Parathyroid adenoma (tissue), 2 donors: ENCODE data around the gene SPAG9.
"Not testable (repeated sequence)": the region's sequence is repeated elsewhere in the genome, so short reads cannot be mapped to it uniquely, and the experiment has no call there.

Source experiments
- H2AFZ ChIP-seq: fragments of 300-600 bp; sonication (generic); one replicate; pipeline ENCODE4 v1.7.0; 2017; ENCODE audit warnings: antibody characterized with exemption, mild to moderate bottlenecking
- H3K27ac ChIP-seq: fragments of 300-600 bp; sonication (generic); one replicate; pipeline ENCODE4 v1.7.0; 2017
- H3K27me3 ChIP-seq: fragments of 300-600 bp; sonication (generic); one replicate; pipeline ENCODE4 v1.7.0; 2017; ENCODE audit warnings: low read length; ENCODE audit not compliant: control insufficient read depth, insufficient read depth
- H3K36me3 ChIP-seq: fragments of 300-600 bp; sonication (generic); one replicate; pipeline ENCODE4 v1.7.0; 2017; ENCODE audit warnings: low read length; ENCODE audit not compliant: control insufficient read depth, insufficient read depth
- H3K4me1 ChIP-seq: fragments of 300-600 bp; sonication (generic); one replicate; pipeline ENCODE4 v1.7.0; 2017; ENCODE audit warnings: control low read depth
- H3K4me2 ChIP-seq: fragments of 300-600 bp; sonication (generic); one replicate; pipeline ENCODE4 v1.7.0; 2017; ENCODE audit warnings: low read length
- H3K4me3 ChIP-seq: fragments of 300-600 bp; sonication (generic); one replicate; pipeline ENCODE4 v1.7.0; 2017; ENCODE audit warnings: low read depth, low read length
- H3K79me2 ChIP-seq: fragments of 300-600 bp; sonication (generic); one replicate; pipeline ENCODE4 v1.7.0; 2017; ENCODE audit warnings: control low read depth
- H3K9ac ChIP-seq: fragments of 300-600 bp; sonication (generic); one replicate; pipeline ENCODE4 v1.7.0; 2017; ENCODE audit warnings: mild to moderate bottlenecking
- H3K9me3 ChIP-seq: fragments of 300-600 bp; sonication (generic); one replicate; pipeline ENCODE4 v1.7.0; 2017; ENCODE audit warnings: low read length; ENCODE audit not compliant: control insufficient read depth
- TF ChIP-seq, protein P1 (sequence below): fragments of 300-600 bp; sonication (generic); IDR thresholded peaks from one replicate; pipeline ENCODE4 v1.7.0; 2017; ENCODE audit warnings: antibody characterized with exemption, mild to moderate bottlenecking
- donor health status: primary hyperparathyroidism.

Gene SPAG9

DNA sequence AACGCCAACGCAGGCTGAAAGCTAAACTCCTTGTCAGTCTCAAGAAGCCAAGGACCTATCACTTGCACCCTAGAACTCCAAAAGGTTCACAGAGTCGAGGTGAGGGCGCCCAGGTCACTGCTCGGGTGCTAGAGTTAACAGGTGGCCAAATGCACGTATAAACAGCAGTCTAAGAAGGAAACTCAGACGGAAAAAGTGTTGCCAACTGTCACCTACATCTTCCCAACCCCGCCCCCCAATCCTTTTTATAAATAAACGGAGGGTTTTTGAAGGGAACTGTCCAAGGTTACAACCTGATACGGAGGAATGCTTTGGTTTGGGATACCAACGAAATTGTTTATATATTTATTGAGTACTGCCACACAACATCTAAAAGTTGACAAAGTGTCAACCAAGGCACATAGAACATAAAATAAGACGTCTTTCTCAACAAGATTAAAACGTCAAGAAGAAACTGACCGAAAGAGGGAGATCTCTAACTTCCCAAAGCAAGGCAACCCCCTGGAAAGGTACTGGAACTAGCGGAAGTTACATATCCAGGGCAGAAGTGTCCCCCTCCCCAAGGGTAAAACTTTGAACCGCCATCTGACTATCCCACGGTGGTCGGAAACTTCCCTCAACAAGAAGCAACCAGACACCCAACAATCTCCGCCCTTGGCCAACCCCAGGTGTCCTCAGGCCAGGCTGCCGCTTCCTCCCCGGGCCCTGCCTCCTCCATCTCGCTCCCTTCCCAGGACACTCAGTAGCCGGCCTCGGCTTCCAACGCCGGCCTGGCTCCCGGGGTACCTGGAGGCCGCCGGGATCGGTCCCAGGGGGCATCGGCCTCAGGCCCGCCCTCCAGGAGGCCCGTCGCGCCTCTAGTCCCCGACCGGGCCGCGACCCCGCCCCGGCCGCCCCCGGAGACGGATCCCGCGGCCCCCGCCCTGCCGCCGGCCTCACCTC, 982 bp downstream of the SPAG9 start:
- Histone ChIP-seq H3K27me3 (no peaks in the 10 kb centered on the region), H3K27ac (peak overlapping the region; percentile 94), H3K4me3 (peak overlapping the region; percentile 89), H3K9ac (peak overlapping the region; percentile 91), H3K4me2 (peak overlapping the region; percentile 65), H3K79me2 (peaks cover 27% of the 10 kb centered on the region), H2AFZ (peak overlapping the region; percentile 86), H3K36me3 (no peaks in the 10 kb centered on the region), H3K9me3 (no peaks in the 10 kb centered on the region), H3K4me1 (peaks cover 22% of the 10 kb centered on the region)
- TF ChIP-seq, protein P1, sequence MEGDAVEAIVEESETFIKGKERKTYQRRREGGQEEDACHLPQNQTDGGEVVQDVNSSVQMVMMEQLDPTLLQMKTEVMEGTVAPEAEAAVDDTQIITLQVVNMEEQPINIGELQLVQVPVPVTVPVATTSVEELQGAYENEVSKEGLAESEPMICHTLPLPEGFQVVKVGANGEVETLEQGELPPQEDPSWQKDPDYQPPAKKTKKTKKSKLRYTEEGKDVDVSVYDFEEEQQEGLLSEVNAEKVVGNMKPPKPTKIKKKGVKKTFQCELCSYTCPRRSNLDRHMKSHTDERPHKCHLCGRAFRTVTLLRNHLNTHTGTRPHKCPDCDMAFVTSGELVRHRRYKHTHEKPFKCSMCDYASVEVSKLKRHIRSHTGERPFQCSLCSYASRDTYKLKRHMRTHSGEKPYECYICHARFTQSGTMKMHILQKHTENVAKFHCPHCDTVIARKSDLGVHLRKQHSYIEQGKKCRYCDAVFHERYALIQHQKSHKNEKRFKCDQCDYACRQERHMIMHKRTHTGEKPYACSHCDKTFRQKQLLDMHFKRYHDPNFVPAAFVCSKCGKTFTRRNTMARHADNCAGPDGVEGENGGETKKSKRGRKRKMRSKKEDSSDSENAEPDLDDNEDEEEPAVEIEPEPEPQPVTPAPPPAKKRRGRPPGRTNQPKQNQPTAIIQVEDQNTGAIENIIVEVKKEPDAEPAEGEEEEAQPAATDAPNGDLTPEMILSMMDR: peak; percentile 22

DNA sequence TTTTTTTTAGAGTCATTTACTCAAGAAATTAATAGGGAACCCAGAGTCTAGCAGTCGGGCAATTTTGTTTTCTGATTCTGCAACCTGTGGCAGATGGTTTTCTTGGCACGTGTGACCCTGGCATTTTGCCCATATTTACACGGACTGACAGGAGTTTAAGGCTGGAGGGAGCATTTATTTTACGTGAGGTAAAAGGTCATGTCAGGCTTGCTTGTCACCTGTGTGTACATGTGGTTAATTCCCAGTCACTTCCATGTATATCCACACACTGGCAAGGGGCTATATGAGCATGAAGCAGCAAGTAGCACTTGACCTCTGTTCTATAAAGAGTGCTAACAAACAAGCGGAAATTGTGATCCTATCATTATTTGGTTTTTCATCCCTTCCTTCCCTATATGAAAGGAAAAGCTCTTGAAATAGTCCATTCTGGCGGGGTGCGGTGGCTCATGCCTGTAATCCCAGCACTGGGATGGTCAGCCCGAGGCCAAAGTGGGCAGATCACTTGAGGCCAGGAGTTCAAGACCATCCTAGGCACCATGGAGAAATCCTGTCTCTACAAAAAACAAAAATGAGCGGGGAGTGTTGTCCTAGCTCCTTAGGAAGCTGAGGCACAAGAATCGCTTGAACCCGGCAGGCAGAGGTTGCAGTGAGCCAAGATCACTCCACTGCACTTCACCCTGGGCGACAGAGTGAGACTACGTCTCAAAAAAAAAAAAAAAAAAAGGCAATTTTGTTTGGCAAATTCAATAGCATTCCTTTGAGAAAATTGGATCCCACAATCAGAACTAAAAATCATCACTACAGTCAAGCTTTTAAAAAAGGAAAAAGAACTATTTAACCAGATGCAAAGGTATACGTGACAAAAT, 2.1 kb downstream of the SPAG9 start:
- peaks cover 22% of the 10 kb centered on the region for H3K4me1 ChIP-seq
- H3K9ac ChIP-seq: no peak overlapping the region
- H3K27ac ChIP-seq: peak overlapping the region; percentile 94

DNA sequence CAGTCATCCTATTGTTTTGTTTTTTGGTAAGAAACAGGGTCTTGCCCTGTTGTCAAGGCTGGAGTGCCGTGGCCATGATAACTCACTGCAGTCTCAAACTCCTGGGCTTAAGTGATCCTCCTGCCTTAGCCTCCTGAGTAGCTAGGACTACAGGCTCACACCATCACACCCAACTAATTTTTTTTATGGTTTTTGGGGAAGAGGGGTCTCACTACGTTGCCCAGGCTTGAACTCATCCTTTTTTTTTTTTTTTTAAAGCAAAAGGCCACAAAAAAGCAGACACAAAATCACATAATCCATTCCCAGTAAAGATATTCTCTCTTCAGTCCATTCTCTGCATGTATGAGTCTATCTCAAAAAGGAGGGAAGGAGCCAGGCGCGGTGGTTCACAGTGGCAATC, 5.5 kb downstream of the SPAG9 start:
- Histone ChIP-seq H3K9ac (no peak overlapping the region), H3K79me2 (peaks cover 60% of the 10 kb centered on the region), H3K4me1 (peaks cover 12% of the 10 kb centered on the region), H3K27me3 (no peaks in the 10 kb centered on the region), H3K4me2 (no peak overlapping the region), H3K27ac (no peak overlapping the region), H3K9me3 (no peaks in the 10 kb centered on the region), H3K36me3 (no peaks in the 10 kb centered on the region), H2AFZ (no peak overlapping the region), H3K4me3 (no peak overlapping the region)
- TF ChIP-seq, protein P1: no peak

More for the DNA sequence above, 2.1 kb downstream of the SPAG9 start:
- H3K4me3 ChIP-seq: peak overlapping the region; percentile 89
- H3K27me3 ChIP-seq: no peaks in the 10 kb centered on the region
- TF ChIP-seq, protein P1: no peak
- H3K36me3 ChIP-seq: no peaks in the 10 kb centered on the region
- H3K79me2 ChIP-seq: peaks cover 36% of the 10 kb centered on the region
- no peak overlapping the region for H2AFZ ChIP-seq
- no peaks in the 10 kb centered on the region for H3K9me3 ChIP-seq
- peak overlapping the region; percentile 65 for H3K4me2 ChIP-seq

DNA sequence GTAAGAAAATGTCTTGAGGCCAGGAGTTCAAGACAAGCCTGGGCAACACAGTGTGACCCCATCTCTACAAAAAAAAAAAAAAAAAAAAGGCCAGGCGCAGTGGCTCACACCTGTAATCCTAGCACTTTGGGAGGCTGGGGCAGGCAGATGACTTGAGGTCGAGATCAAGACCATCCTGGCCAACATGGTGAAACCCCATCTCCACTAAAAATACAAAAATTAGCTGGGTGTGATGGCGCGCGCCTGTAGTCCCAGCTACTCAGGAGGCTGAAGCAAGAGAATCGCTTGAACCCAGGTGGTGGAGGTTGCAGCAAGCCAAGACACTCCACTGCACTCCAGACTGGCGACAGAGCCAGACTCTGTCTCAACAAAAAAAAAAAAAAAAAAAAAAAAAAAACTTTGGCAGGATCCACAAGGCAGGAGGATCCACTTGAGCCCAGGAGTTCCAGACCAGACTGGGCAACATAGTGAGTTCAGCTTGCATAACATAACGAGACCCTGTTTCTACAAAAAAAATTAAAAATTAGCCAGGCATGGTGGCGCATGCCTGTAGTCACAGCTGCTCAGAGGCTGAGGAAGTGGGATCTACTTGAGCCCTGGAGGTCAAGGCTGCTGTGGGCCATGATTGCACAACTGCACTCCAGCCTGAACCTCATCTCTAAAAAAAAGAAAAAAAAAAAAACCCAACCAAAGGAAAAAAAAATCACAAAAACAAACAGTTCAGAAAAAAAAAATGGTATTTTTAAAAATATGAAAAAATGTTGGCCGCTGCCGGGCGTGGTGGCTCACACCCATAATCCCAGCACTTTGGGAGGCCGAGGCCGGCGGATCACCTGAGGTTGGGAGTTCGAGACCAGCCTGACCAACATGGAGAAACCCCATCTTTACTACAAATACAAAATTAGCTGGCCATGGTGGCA, 8.1 kb downstream of the SPAG9 start:
- not testable (repeated sequence) for H3K9ac ChIP-seq, H3K27ac ChIP-seq, H3K36me3 ChIP-seq

More for the DNA sequence above, 8.1 kb downstream of the SPAG9 start:
- not testable (repeated sequence) for H3K9me3 ChIP-seq, H2AFZ ChIP-seq, H3K4me1 ChIP-seq, H3K4me2 ChIP-seq, H3K27me3 ChIP-seq, H3K4me3 ChIP-seq
- peaks cover 81% of the 10 kb centered on the region for H3K79me2 ChIP-seq
